Left lung (tissue), 10 donors: ENCODE measurements around the gene FGF1. TPM values are rescaled to one million over a fixed set of nuclear protein-coding genes. Genes with fewer than 3 reads are reported as not detected.

Experiments used
- ATAC-seq: fragments of 200-7000 bp; cut with Tn5 transposase; one replicate; pipeline ENCODE4 v1.9.1; 2020; ENCODE audit warnings: moderate library complexity
- DNase-seq, 4 donors: peaks; one replicate each; pipeline ENCODE4 v3.0.0-alpha.2; 2013 to 2020
- H3K27ac ChIP-seq, 2 donors: fragments of 200-600 bp; sonication (generic) in 1 of 2; one replicate each; pipeline versions ENCODE4 v1.5.0 to v1.8.0; 2020 to 2021
- H3K27me3 ChIP-seq, 2 donors: fragments of 200-600 bp; sonication (generic) in 1 of 2; one replicate each; pipeline versions ENCODE4 v1.5.0 to v1.8.0; 2020 to 2021
- H3K36me3 ChIP-seq, 2 donors: fragments of 200-600 bp; sonication (generic) in 1 of 2; one replicate each; pipeline versions ENCODE4 v1.5.0 to v1.8.0; 2020 to 2021
- H3K4me1 ChIP-seq, 2 donors: fragments of 200-600 bp; one replicate each; pipeline ENCODE4 v1.8.0; 2021
- H3K4me3 ChIP-seq, 2 donors: fragments of 200-600 bp; sonication (generic) in 1 of 2; one replicate each; pipeline versions ENCODE4 v1.5.0 to v1.8.0; 2020 to 2021; ENCODE audit warnings: mild to moderate bottlenecking in 1 of 2
- H3K9me3 ChIP-seq, 2 donors: fragments of 200-600 bp; sonication (generic) in 1 of 2; one replicate each; pipeline versions ENCODE4 v1.5.0 to v1.8.0; 2020 to 2021
- CTCF ChIP-seq, 2 donors: fragments of 200-600 bp; sonication (generic) in 1 of 2; IDR thresholded peaks; one replicate each; pipeline versions ENCODE4 v1.5.0 to v1.8.0; 2021; ENCODE audit warnings: antibody characterized with exemption in 2 of 2
- intact Hi-C, 2 donors: fragments of 100-400 bp; cut with DNase I; formaldehyde crosslinking; loops; one replicate each; pipeline versions ENCODE4 v1.11.2 to v1.14.2; 2022
- polyA plus RNA-seq, 6 donors: library from polyadenylated mRNA; unstranded; fragments of 120-200 nt; gene quantifications; one replicate each; pipeline ENCODE4 v1.2.1, GENCODE V29; 2013; ENCODE audit not compliant: insufficient read length in 6 of 6
- total RNA-seq, 2 donors: library from RNA; stranded (reverse); fragmentation: NEBNext Ultra II Directional; extraction: Animal tissue kit (Norgen Biotek cat#: 25700); gene quantifications; one replicate each; pipeline ENCODE4 v1.2.1, GENCODE V29; 2021
- donor health status: DM: no; HTN: yes; CAD: no.
- donor health status: DM: no; HTN: no; CAD: no.

The FGF1 gene
- total and polyA plus RNA-seq, 8 donors = 0.41 to 1.9 (median 1.4) TPM

- DNase-seq (no peak), ATAC-seq (no peak)
- Histone ChIP-seq H3K4me3 (no peak overlapping the region), H3K27ac (no peak overlapping the region), H3K4me1 (peaks cover 0 to 3% of the 10 kb centered on the region in 2 donors), H3K27me3 (no peaks in the 10 kb centered on the region), H3K9me3 (no peaks in the 10 kb centered on the region), H3K36me3 (no peaks in the 10 kb centered on the region)
- no peak for TF ChIP-seq CTCF (IDR thresholded peaks at IDR 0.05)
- intact Hi-C loops = no loop called here
These were observed 43.5 kb downstream of the FGF1 start for GRCh38 chr5:142642427-142642826.

- Histone ChIP-seq H3K4me1 (peaks cover 0 to 3% of the 10 kb centered on the region in 2 donors), H3K27ac (no peak overlapping the region), H3K9me3 (no peaks in the 10 kb centered on the region), H3K27me3 (no peaks in the 10 kb centered on the region), H3K36me3 (no peaks in the 10 kb centered on the region), H3K4me3 (no peak overlapping the region)
- TF ChIP-seq CTCF (IDR thresholded peaks at IDR 0.05) = no peak
- no peak for ATAC-seq
- intact Hi-C loops = no loop called here
- DNase-seq = no peak
These were observed 44.2 kb downstream of the FGF1 start for GRCh38 chr5:142641711-142642110.

DNA sequence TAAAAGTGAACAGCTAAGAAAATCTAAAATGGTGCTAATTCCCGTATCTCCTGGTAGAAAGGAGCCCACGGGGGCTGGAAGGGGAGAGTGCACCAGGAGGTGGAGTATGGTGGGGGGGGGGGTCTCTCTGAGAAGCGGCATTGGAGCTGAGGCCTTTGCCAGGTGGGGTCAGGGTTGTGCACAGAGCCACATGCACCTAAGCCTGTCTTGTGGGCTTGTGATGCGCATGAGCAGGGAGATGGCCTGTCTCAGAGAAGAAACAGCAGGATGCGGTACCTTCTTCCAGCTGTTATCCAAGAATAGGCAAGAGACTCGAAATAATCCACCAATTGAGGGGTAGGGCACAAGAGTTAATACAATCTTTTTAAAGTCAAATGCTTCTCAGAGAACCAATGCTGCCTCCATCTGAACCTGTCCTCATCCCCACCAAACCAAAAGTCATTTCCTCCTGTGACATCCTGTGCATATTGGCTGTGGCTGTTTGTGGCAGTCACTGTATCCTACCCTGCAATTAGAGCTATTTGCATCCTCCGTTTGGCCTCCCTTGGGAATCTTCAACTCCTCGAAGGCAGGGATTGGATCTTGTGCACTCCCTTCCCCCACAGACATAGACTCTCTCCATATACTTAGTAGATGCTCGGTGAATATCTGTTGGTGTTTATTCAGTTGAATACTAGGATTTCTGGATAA is 45.4 kb downstream of the FGF1 start:
- Histone ChIP-seq H3K36me3 (no peaks in the 10 kb centered on the region), H3K9me3 (no peaks in the 10 kb centered on the region), H3K4me3 (no peak overlapping the region), H3K27me3 (no peaks in the 10 kb centered on the region), H3K27ac (no peak overlapping the region), H3K4me1 (peaks cover 0 to 3% of the 10 kb centered on the region in 2 donors)
- no peak for DNase-seq
- intact Hi-C loops = no loop called here
- ATAC-seq = no peak
- TF ChIP-seq CTCF (IDR thresholded peaks at IDR 0.05) = no peak

- no peaks in the 10 kb centered on the region for H3K9me3 ChIP-seq
- no peak for ATAC-seq
- H3K4me3 ChIP-seq = no peak overlapping the region
- no peak overlapping the region for H3K27ac ChIP-seq
- intact Hi-C loops = no loop called here
- no peaks in the 10 kb centered on the region for H3K4me1 ChIP-seq
- DNase-seq = no peak
- H3K36me3 ChIP-seq = no peaks in the 10 kb centered on the region
- no peak for TF ChIP-seq CTCF (IDR thresholded peaks at IDR 0.05)
- no peaks in the 10 kb centered on the region for H3K27me3 ChIP-seq
These were observed 46.4 kb downstream of the FGF1 start for GRCh38 chr5:142639455-142639854.

DNA sequence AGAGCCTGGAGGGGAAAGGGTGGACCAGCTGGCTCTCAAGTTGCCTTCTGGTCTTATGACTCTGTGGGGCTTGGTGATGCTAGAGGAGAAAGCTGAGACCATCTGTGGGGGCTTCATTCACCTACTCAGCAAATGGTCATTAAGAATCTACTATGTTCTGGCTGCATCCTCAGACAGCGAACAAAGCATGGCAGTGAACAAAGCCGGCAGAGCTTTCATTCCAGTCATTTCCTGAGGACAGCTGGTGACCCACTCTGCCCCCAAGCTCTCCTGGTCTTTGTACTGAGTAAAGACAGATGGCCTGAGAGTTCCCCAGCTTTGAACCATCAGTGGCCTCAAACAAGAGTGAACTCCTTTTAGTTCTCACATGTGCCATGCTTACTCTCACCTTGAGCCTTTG is 48.0 kb downstream of the FGF1 start:
- no peaks in the 10 kb centered on the region for H3K9me3 ChIP-seq
- no peaks in the 10 kb centered on the region for H3K27me3 ChIP-seq
- intact Hi-C loops = no loop called here
- H3K27ac ChIP-seq = no peak overlapping the region
- H3K4me1 ChIP-seq = no peaks in the 10 kb centered on the region
- TF ChIP-seq CTCF (IDR thresholded peaks at IDR 0.05) = no peak
- DNase-seq = no peak
- no peak for ATAC-seq
- H3K36me3 ChIP-seq = no peaks in the 10 kb centered on the region
- no peak overlapping the region for H3K4me3 ChIP-seq
